HG02884 (cell line): ENCODE data around the gene ZNF586.
"Not testable (repeated sequence)": the region's sequence is repeated elsewhere in the genome, so short reads cannot be mapped to it uniquely, and the experiment has no call there.

ENCODE experiments used
- ATAC-seq: cut with Tn5 transposase; IDR thresholded peaks from one replicate; pipeline ENCODE4 v1.9.1; 2021; ENCODE audit warnings: mild to moderate bottlenecking, moderate library complexity; ENCODE audit not compliant: unreplicated experiment

Gene ZNF586

DNA sequence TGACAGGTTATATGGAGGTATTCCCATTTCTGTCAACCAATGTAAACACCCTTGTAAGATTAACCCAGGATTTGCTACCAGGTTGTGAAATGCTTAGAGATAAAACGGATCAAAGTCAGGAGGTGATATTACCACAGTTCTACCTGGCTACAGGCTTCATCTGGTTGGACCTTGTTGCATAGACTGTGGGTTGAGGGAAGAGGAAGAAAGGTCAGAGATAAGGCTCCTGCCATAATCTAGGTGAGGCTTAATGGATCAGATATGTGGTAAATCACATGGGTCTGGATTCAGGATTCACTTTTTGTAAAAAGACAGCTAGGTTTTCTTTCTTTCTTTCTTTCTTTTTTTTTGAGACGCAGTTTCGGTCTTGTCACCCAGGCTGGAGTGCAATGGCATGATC is 52.0 kb downstream of the ZNF586 start:
- not testable (repeated sequence) for ATAC-seq

DNA sequence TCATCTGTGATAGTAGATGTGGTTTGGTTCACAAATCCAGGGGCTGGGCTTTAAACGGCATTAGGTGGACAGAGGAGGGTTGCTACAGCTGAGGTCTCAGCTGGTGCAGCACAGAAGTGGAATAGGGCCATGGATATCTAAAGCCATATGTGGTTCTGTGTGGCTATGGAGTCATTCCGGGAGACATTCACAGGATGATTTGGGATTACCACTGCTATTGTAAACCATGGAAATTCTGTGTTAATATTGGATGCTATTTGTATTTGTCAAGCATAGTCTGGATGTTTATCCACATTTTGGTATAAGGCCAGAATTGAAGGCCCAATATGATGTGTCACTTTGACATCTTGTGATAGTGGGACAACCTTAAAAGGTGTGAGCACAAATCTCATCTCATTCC is 53.7 kb downstream of the ZNF586 start:
- not testable (repeated sequence) for ATAC-seq

- ATAC-seq: not testable (repeated sequence)
These were observed 54.1 kb downstream of the ZNF586 start for GRCh38 chr19:57823608-57824007.

DNA sequence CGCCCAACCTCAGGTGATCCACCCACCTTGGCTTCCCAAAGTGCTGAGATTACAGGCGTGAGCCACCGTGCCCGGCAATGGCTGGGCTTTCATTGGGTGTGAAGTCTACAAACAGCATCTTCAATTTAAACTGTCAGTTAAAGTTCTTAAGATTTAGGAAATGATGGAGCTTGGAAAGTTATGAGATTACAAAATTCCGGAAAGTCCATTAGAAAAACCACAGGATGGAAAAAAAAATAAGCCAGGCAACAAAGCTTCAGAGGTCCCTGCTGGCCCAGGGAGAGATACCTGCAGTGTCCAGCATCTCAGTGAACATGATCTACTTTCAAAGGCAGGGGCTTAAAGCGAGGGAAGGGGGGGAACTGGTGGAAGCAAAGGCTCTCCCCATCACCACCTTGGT is 56.0 kb downstream of the ZNF586 start:
- ATAC-seq: no peak

- no peak for ATAC-seq
These were observed 59.8 kb downstream of the ZNF586 start for GRCh38 chr19:57829316-57829715.

DNA sequence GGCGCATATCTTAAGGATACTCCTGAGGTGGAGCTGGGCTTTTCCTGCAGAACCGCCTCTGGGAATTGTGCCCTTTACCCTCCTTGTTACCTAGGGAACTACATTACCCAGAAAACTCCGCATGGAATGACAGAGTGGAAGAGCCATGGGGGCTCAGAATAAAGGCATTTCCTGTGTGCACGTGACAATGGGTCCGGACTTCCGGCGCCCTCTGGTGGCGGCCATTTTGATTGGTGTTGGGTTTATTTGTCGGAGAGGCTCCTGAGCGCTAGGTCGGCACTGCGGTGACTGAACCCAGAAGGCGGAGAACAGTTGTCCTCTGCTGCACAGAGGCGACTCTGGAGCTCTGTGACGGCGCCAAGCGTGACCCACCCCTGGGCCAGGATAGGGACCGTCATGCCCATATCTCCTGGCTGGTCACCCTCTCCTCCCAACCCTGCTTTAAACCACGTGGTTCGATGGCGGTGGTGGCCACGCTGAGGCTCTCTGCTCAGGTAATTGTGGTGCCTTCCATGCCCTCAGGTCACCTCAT is 60.7 kb downstream of the ZNF586 start, which contains the start of gene ZNF587B:
Gene ZNF587B (plus strand): TSS at position 229 of the 532 bp plus-strand sequence. CDS start 230 bp downstream, at position 459.
- ATAC-seq: no peak
